GM20431 (cell line): ENCODE data around the gene TRIL.

Source experiments
- in situ Hi-C: fragments of 300-500 bp; cut with MseI, MboI; formaldehyde crosslinking; loops from one replicate; pipeline ENCODE4 v1.15.0; 2020; ENCODE audit warnings: low sequenced_read_pairs; ENCODE audit not compliant: unreplicated experiment

The TRIL gene

DNA sequence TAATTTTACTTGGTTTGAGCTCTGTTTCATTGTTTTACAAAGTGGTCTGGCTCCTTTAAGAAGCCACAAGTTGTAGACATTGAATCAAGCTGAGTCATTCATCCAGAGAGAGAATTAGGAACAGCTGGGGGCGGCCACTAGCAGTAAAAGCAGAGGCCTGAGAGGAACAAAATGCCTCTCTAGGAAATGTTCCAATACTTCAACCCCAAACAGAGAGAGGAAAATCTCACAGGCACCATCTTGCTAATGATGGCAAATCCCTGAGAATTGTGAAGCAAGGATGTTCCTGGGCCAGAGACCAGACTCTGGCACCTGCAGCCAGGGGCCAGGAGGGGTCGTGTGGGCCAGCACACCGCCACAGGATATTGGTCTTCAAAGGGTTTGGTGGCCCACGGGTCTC, 26.5 kb upstream of the TRIL start:
- in situ Hi-C loops = no loop called here

DNA sequence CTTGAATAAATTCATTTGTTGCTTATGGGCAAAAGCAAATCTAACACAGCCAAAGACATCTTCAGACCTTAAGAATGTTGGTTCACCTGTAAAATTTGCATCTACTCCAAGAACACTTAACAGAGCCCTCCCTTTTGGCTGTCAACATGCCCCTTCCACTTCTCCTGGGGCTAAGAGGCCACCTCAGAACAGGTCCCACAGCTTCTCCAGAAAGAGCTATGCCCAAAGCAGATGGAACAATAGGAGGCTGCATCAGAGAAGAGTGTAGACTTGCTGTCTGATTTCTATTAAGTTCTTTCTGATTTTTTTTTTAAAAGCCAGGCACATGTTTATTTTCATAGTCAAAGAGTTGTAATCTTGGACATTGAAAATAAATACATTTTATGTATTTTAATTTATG, 26.1 kb upstream of the TRIL start:
- in situ Hi-C loops = no loop called here

GRCh38 chr7:28983396-28984190, 25.5 kb upstream of the TRIL start:
- in situ Hi-C loops = no loop called here

DNA sequence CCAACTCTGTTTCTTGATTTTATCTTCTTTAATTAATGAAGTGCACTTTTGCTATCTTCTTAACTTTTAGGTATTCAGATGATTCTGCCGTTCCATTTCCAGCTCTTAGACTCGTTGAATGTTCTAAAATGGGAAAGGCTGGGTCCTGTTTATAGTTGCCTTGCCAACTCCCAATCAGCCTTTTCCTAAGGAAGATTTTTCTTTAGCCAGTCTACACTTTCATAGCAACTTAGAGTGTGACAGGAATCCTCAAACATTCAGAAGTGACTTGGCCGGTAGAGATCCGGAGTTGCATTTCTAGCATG, 23.0 kb upstream of the TRIL start:
- in situ Hi-C loops = no loop called here

DNA sequence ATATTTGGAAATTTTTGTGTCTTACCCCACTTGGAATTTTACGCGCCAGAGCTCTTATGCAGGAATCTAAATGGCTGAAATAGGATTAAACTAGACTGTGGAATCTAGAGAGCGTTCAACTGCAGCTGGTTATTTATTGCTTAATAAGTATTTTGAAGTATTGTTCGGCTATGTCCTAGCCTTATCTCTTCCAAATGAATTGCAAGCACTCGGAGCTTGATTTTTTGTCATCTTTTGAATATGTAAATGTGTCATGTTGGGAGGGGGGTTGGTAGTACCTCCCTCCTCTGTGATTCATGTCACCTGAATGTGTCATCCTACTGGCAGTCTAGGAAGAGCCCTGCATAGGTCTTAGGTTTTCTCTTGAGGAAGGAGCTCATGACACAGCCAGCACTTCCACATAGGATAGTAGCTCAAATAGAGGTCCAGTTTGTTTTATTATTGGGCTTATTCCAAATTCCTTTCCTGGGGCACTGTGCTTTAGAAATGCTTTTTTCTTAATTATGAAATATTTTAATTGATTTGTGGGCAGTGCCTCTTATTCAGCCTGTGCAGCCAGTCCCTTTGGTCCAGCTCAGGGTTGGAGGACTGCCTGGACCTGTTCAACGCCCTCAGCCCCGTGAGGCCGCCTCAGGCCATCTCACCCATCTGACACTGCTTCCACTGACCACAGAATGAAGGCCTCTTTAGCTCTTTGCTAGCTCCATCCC, 22.5 kb upstream of the TRIL start:
- in situ Hi-C loops = no loop called here

DNA sequence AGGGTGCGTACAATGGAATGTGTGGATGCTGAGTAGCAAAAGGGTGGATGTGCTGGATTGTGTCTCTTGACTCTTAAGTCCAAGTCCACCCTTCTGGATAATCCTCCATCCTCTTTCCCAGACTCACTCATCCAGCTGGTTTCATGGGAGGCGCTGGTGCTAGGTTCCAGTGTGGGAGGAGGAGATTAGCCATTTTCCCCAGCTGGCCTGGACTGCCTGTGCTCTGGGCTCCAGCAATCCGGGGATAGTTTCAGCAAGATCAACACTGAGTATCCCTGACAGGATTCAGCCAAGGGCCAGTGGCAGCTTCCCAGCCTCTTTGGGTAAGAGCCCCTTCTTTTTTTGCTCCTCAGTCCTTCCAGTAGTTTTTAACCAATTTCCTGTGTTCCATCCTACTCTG, 21.6 kb upstream of the TRIL start:
- in situ Hi-C loops = no loop called here

- in situ Hi-C loops = no loop called here
Measured at GRCh38 chr7:28977881-28978280, 19.8 kb upstream of the TRIL start.

GRCh38 chr7:28976022-28976421, 17.9 kb upstream of the TRIL start:
- in situ Hi-C loops = no loop called here

DNA sequence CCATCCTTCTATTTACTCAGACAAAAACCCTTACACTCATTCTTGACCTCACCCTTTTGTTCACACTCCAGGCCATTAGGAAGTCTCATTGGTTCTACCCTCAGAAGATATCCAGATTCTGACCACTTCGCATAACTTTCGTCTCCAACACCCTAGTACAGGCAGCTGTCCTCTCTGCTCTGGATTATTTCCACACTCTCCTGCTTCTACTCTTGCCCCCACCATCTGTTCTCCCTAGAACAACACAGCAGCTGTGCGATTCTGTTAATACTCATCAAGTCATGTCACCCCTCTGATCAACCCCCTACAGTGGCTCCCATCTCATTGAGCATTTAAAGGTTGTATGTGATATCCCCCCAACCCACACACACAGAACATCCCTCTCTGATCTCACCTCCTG, 15.5 kb upstream of the TRIL start:
- in situ Hi-C loops = no loop called here

DNA sequence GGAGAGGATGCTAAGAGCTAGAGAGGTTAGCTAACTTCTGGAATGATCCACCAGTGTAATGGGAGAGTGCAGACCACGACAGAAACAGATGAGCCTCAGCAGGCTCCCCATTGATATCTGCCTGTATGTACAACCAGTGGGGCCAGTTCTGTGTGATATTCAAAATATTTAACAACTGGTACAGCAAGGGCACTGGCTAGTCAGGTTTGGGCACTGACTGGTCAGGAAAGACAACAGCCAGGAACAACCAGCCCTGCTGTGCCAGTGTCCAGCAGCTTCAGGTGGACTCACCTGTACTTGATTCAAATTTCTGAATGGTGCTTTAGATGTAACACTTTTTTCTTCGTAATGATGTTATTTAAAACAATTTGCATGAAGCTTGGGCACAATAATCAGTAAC, 5.9 kb upstream of the TRIL start:
- in situ Hi-C loops = no loop called here

DNA sequence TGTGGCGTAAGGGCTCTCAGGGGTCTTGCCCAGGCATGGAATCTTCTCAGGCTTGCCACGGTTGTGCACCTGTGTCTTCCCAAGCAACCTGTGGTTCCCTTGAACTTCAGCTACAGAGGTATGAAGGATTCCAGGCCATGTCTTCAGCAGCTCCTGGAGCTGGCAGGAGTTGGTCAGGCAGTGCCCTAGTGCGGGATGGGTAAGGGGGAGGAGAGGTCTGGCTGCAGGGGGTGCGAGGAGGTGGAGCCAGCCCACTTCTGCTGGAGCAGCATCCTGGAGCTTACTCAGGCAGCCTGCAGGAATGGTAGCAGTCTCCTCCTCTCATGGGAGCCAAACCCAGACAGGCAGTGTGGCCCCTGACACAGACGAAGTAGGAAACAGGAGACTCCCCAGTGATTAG, 3.8 kb upstream of the TRIL start:
- in situ Hi-C loops = no loop called here

- in situ Hi-C loops = no loop called here
Measured at GRCh38 chr7:28960071-28960840, 2.1 kb upstream of the TRIL start.

DNA sequence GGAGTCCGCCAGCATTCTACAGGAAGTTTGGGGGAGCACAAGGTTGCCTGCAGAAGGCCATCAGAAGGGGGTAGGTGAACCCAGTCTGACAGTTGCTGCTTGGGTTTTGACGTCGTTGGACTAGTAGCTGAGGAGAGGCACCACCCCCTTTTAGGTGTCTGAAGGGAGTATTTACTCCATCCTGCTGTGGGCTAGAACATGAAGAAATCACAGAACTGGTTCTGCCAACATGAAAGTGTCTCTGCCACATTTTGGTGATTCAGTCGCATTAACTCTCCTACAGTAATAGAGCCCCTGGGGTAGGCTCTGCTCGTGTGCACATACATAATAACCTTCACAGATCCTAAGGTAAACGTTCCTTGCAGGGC, 834 bp upstream of the TRIL start:
- in situ Hi-C loops = no loop called here

GRCh38 chr7:28957751-28958234, 337 bp downstream of the TRIL start:
- in situ Hi-C loops = no loop called here

- in situ Hi-C loops = no loop called here
Measured at GRCh38 chr7:28957064-28957750, 923 bp downstream of the TRIL start.

DNA sequence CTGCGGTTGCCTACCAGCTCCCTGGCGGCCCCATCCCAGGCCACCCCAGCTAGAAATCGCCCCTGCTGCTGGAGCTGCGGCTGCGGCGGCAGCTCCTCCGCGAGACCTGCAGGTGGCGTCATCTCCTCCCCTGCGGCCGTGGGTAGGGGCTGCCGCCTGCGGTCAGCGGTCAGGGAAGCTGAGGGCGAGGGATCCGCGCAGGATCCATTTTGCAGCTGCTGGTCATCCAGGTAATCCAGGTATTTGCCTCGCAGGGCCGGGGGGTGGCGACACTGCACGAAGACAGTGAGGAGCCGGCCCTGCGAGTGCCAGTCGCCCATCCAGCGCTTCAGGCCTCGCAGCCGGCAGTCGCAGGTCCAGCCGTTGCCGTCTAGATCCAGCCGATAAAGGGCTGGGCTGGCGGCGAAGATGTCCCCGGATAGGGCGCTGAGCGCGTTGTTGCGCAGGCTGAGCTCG, 1.5 kb downstream of the TRIL start:
- in situ Hi-C loops = no loop called here

DNA sequence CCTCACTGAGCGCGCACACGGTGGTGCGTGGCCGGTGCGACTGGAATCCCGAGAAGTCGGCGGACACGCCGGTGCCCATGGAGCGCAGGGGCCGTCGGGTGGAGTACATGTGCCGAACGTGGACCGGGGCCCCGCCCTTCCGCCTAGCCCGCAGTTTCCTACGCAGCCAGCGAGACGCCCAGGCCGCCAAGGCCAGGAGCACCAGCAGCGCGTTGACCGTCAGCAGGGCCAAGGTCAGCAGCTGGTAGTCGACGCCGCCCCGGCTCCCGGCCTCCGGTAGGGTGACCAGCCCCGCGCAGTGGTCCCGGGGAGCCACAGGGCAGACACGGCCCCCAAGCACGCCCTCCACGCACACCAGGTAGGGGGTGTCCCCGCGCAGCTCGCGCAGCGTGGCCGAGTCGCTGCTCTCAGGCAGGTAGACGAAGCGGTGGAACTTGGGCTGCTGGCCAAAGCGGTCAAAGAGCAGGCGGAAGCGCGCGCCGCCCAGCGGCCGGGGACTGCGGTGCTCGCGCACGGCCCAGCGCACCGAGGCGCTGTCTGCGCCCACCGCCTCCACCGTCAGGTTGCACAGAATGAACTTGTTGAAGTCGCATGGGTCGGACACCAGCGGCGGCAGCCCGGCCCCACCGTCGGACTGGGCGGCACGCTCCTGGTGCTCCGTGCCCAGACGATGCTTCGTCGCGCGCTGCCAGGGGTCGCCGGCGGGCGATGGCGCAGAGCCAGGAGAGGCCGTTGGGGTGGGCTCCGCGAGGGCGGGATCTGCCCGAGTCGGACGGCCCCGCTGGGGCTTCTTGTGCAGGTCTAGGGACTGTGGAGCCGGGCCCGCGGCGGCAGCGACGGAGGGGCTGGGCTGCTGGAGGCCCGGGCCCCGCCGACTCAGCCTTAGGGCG, 2.2 kb downstream of the TRIL start:
- in situ Hi-C loops = no loop called here

DNA sequence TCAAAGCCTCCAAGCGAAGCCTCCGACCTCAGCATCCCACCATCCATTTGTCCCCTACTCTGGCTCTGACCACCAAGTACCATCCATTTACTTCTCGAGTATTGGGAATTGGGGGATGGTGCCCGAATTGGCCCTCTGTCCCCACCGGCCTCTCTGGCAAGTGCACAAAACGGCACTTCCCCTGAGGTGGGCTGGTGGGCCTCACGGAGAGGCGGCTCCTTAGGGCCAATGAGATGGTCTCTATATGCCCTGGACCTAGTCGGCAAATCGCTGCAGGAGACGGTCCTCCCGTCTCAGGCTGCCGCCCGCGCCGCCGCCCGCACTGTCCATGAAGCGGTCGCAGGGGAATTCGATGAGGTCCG, 2.8 kb downstream of the TRIL start:
- in situ Hi-C loops = no loop called here

- in situ Hi-C loops = no loop called here
Measured at GRCh38 chr7:28954946-28955345, 3.2 kb downstream of the TRIL start.

- in situ Hi-C loops = no loop called here
Measured at GRCh38 chr7:28954471-28954870, 3.7 kb downstream of the TRIL start.
